Duodenal mucosa (tissue), 2 donors: ENCODE measurements around the gene ARGLU1.

Experiments used
- H3K27ac ChIP-seq: one replicate; pipeline ENCODE4 v1.7.0; 2013; ENCODE audit warnings: low read depth, low read length
- H3K27me3 ChIP-seq, 2 donors: one replicate each; pipeline ENCODE4 v1.7.0; 2013; ENCODE audit warnings: low read length in 2 of 2, control low read depth in 1 of 2; ENCODE audit not compliant: insufficient read depth in 2 of 2, control insufficient read depth in 1 of 2
- H3K36me3 ChIP-seq, 2 donors: one replicate each; pipeline ENCODE4 v1.7.0; 2013; ENCODE audit warnings: low read length in 2 of 2, control low read depth in 1 of 2; ENCODE audit not compliant: insufficient read depth in 2 of 2, control insufficient read depth in 1 of 2
- H3K4me1 ChIP-seq, 2 donors: one replicate each; pipeline ENCODE4 v1.7.0; 2013; ENCODE audit warnings: low read length in 2 of 2, control low read depth in 1 of 2; ENCODE audit not compliant: insufficient read depth in 2 of 2, control insufficient read depth in 1 of 2
- H3K4me3 ChIP-seq, 2 donors: one replicate each; pipeline ENCODE4 v1.7.0; 2013; ENCODE audit warnings: low read length in 2 of 2, low read depth in 1 of 2
- H3K9ac ChIP-seq, 2 donors: one replicate each; pipeline ENCODE4 v1.7.0; 2013; ENCODE audit warnings: low read length in 2 of 2, low read depth in 1 of 2
- H3K9me3 ChIP-seq, 2 donors: one replicate each; pipeline ENCODE4 v1.7.0; 2013; ENCODE audit warnings: low read length in 2 of 2, control low read depth in 1 of 2; ENCODE audit not compliant: control insufficient read depth in 1 of 2

Gene ARGLU1

GRCh38 chr13:106527445-106527801, 40.5 kb downstream of the ARGLU1 start:
- H3K4me1 ChIP-seq, result peaks cover 5 to 27% of the 10 kb centered on the region in 2 donors
- no peak overlapping the region for H3K27ac ChIP-seq
- H3K4me3 ChIP-seq, result no peak overlapping the region
- H3K36me3 ChIP-seq, result peaks cover 0 to 3% of the 10 kb centered on the region in 2 donors
- no peaks in the 10 kb centered on the region for H3K9me3 ChIP-seq
- no peaks in the 10 kb centered on the region for H3K27me3 ChIP-seq
- H3K9ac ChIP-seq, result no peak overlapping the region

- Histone ChIP-seq H3K4me3 (no peak overlapping the region), H3K27me3 (no peaks in the 10 kb centered on the region), H3K9ac (no peak overlapping the region), H3K9me3 (no peaks in the 10 kb centered on the region), H3K4me1 (peaks cover 5 to 27% of the 10 kb centered on the region in 2 donors), H3K36me3 (peaks cover 0 to 3% of the 10 kb centered on the region in 2 donors), H3K27ac (no peak overlapping the region)
Measured at GRCh38 chr13:106526738-106527444, 41.0 kb downstream of the ARGLU1 start.

- H3K4me1 ChIP-seq, result peaks cover 0 to 19% of the 10 kb centered on the region in 2 donors
- no peak overlapping the region for H3K27ac ChIP-seq
- H3K9ac ChIP-seq, result no peak overlapping the region
- no peaks in the 10 kb centered on the region for H3K27me3 ChIP-seq
- H3K9me3 ChIP-seq, result no peaks in the 10 kb centered on the region
- no peak overlapping the region for H3K4me3 ChIP-seq
- H3K36me3 ChIP-seq, result peaks cover 0 to 3% of the 10 kb centered on the region in 2 donors
Measured at GRCh38 chr13:106525865-106526264, 42.1 kb downstream of the ARGLU1 start.

- Histone ChIP-seq H3K36me3 (peaks cover 0 to 3% of the 10 kb centered on the region in 2 donors), H3K27me3 (no peaks in the 10 kb centered on the region), H3K9ac (no peak overlapping the region), H3K9me3 (no peaks in the 10 kb centered on the region), H3K4me1 (peaks cover 0 to 5% of the 10 kb centered on the region in 2 donors), H3K4me3 (no peak overlapping the region), H3K27ac (no peak overlapping the region)
Measured at GRCh38 chr13:106524108-106524507, 43.8 kb downstream of the ARGLU1 start.

GRCh38 chr13:106523576-106523975, 44.4 kb downstream of the ARGLU1 start:
- Histone ChIP-seq H3K9ac (no peak overlapping the region), H3K4me3 (no peak overlapping the region), H3K27ac (no peak overlapping the region), H3K27me3 (no peaks in the 10 kb centered on the region), H3K9me3 (no peaks in the 10 kb centered on the region), H3K4me1 (peaks cover 0 to 5% of the 10 kb centered on the region in 2 donors), H3K36me3 (peaks cover 0 to 3% of the 10 kb centered on the region in 2 donors)

- H3K9ac ChIP-seq, result no peak overlapping the region
- H3K4me3 ChIP-seq, result no peak overlapping the region
- H3K36me3 ChIP-seq, result peaks cover 0 to 8% of the 10 kb centered on the region in 2 donors
- H3K4me1 ChIP-seq, result peaks cover 0 to 5% of the 10 kb centered on the region in 2 donors
- H3K27me3 ChIP-seq, result no peaks in the 10 kb centered on the region
- H3K27ac ChIP-seq, result no peak overlapping the region
- H3K9me3 ChIP-seq, result no peaks in the 10 kb centered on the region
Measured at GRCh38 chr13:106522898-106523525, 44.9 kb downstream of the ARGLU1 start.

- Histone ChIP-seq H3K36me3 (peaks cover 0 to 8% of the 10 kb centered on the region in 2 donors), H3K9ac (no peak overlapping the region), H3K27ac (no peak overlapping the region)
Measured at GRCh38 chr13:106522112-106522705, 45.7 kb downstream of the ARGLU1 start.

GRCh38 chr13:106521095-106521799, 46.7 kb downstream of the ARGLU1 start:
- Histone ChIP-seq H3K4me1 (peaks cover 0 to 5% of the 10 kb centered on the region in 2 donors), H3K9ac (no peak overlapping the region), H3K4me3 (no peak overlapping the region), H3K27me3 (no peaks in the 10 kb centered on the region), H3K27ac (no peak overlapping the region), H3K9me3 (no peaks in the 10 kb centered on the region), H3K36me3 (peaks cover 0 to 8% of the 10 kb centered on the region in 2 donors)

More at GRCh38 chr13:106522112-106522705, 45.7 kb downstream of the ARGLU1 start:
- Histone ChIP-seq H3K27me3 (no peaks in the 10 kb centered on the region), H3K4me1 (peaks cover 0 to 5% of the 10 kb centered on the region in 2 donors), H3K4me3 (no peak overlapping the region), H3K9me3 (no peaks in the 10 kb centered on the region)

- no peak overlapping the region for H3K4me3 ChIP-seq
- no peak overlapping the region for H3K9ac ChIP-seq
- H3K4me1 ChIP-seq, result peaks cover 0 to 5% of the 10 kb centered on the region in 2 donors
- H3K36me3 ChIP-seq, result peaks cover 0 to 8% of the 10 kb centered on the region in 2 donors
- H3K27ac ChIP-seq, result no peak overlapping the region
- H3K9me3 ChIP-seq, result no peaks in the 10 kb centered on the region
- no peaks in the 10 kb centered on the region for H3K27me3 ChIP-seq
Measured at GRCh38 chr13:106520251-106521054, 47.5 kb downstream of the ARGLU1 start.
